ENCODE data around the gene FIBP.

The FIBP gene

GRCh38 chr11:65871811-65872548 is 16.3 kb downstream of the FIBP start:
- Histone ChIP-seq H3K79me2 (ENCODE audit: insufficient read depth, low read length) (no peaks in the 10 kb centered on the region), H3K4me1 (ENCODE audit: insufficient read depth, low read length) (peaks cover 19% of the 10 kb centered on the region), H2AFZ (ENCODE audit: low read depth, low read length) (no peak overlapping the region), H4K20me1 (ENCODE audit: insufficient read depth, low read length) (peaks cover 5% of the 10 kb centered on the region; the same call in 1 of the 2 replicates), H3K27ac (ENCODE audit: low read length) (no peak overlapping the region), H3K27me3 (ENCODE audit: insufficient read depth, low read length, poor library complexity) (no peaks in the 10 kb centered on the region), H3K36me3 (ENCODE audit: insufficient read depth, low read length) (peaks cover 5% of the 10 kb centered on the region), H3K4me3 (ENCODE audit: low read depth in 1 of 2, low read length in 2 of 2) (no peak overlapping the region), H3K4me2 (ENCODE audit: insufficient read depth, low read length) (no peak overlapping the region), H3K9ac (ENCODE audit: low read depth, low read length) (no peak overlapping the region), H3K9me3 (ENCODE audit: insufficient read depth, low read length, severe bottlenecking) (no peaks in the 10 kb centered on the region)
- DNase-seq (no peak), ATAC-seq (ENCODE audit: insufficient read depth, low read depth) (no peak)
- TF ChIP-seq CTCF (IDR thresholded peaks at IDR 0.05; ENCODE audit: borderline replicate concordance, extremely low read depth, low read length, poor library complexity, severe bottlenecking) (no peak), EZH2 (IDR thresholded peaks at IDR 0.05; ENCODE audit: borderline replicate concordance, low read depth, low read length, severe bottlenecking) (no peak)

GRCh38 chr11:65870706-65871681 is 17.3 kb downstream of the FIBP start:
- Histone ChIP-seq H3K27ac (ENCODE audit: low read length) (no peak overlapping the region), H3K9ac (ENCODE audit: low read depth, low read length) (no peak overlapping the region), H2AFZ (ENCODE audit: low read depth, low read length) (no peak overlapping the region), H3K27me3 (ENCODE audit: insufficient read depth, low read length, poor library complexity) (no peaks in the 10 kb centered on the region), H3K79me2 (ENCODE audit: insufficient read depth, low read length) (no peaks in the 10 kb centered on the region), H3K4me1 (ENCODE audit: insufficient read depth, low read length) (peaks cover 19% of the 10 kb centered on the region), H4K20me1 (ENCODE audit: insufficient read depth, low read length) (peaks cover 5% of the 10 kb centered on the region; the same call in 1 of the 2 replicates), H3K9me3 (ENCODE audit: insufficient read depth, low read length, severe bottlenecking) (no peaks in the 10 kb centered on the region), H3K4me3 (ENCODE audit: low read depth in 1 of 2, low read length in 2 of 2) (no peak overlapping the region), H3K36me3 (ENCODE audit: insufficient read depth, low read length) (peaks cover 14% of the 10 kb centered on the region), H3K4me2 (ENCODE audit: insufficient read depth, low read length) (no peak overlapping the region)
- DNase-seq (no peak), ATAC-seq (ENCODE audit: insufficient read depth, low read depth) (no peak)
- TF ChIP-seq EZH2 (IDR thresholded peaks at IDR 0.05; ENCODE audit: borderline replicate concordance, low read depth, low read length, severe bottlenecking), result no peak
- no peak for TF ChIP-seq CTCF (IDR thresholded peaks at IDR 0.05; ENCODE audit: borderline replicate concordance, extremely low read depth, low read length, poor library complexity, severe bottlenecking)

- no peak overlapping the region for H3K9ac ChIP-seq (ENCODE audit: low read depth, low read length)
- DNase-seq, result no peak
- no peaks in the 10 kb centered on the region for H3K9me3 ChIP-seq (ENCODE audit: insufficient read depth, low read length, severe bottlenecking)
- no peak overlapping the region for H3K4me2 ChIP-seq (ENCODE audit: insufficient read depth, low read length)
- TF ChIP-seq EZH2 (IDR thresholded peaks at IDR 0.05; ENCODE audit: borderline replicate concordance, low read depth, low read length, severe bottlenecking), result no peak
- no peak for TF ChIP-seq CTCF (IDR thresholded peaks at IDR 0.05; ENCODE audit: borderline replicate concordance, extremely low read depth, low read length, poor library complexity, severe bottlenecking)
- no peak for ATAC-seq (ENCODE audit: insufficient read depth, low read depth)
- peaks cover 21% of the 10 kb centered on the region for H3K36me3 ChIP-seq (ENCODE audit: insufficient read depth, low read length)
- H2AFZ ChIP-seq (ENCODE audit: low read depth, low read length), result no peak overlapping the region
- H3K27me3 ChIP-seq (ENCODE audit: insufficient read depth, low read length, poor library complexity), result no peaks in the 10 kb centered on the region
- H3K4me1 ChIP-seq (ENCODE audit: insufficient read depth, low read length), result peaks cover 19% of the 10 kb centered on the region
- peaks cover 10% of the 10 kb centered on the region for H4K20me1 ChIP-seq (ENCODE audit: insufficient read depth, low read length)
- H3K4me3 ChIP-seq (ENCODE audit: low read depth in 1 of 2, low read length in 2 of 2), result no peak overlapping the region
- H3K27ac ChIP-seq (ENCODE audit: low read length), result no peak overlapping the region
- H3K79me2 ChIP-seq (ENCODE audit: insufficient read depth, low read length), result no peaks in the 10 kb centered on the region
These were observed 18.0 kb downstream of the FIBP start for GRCh38 chr11:65870307-65870658.
